ENCODE results near the gene PTCD2.

The PTCD2 gene

GRCh38 chr5:72383726-72384125, 63.6 kb downstream of the PTCD2 start:
- Histone ChIP-seq H3F3A (ENCODE audit: control insufficient read depth, insufficient read depth) (no peaks in the 10 kb centered on the region), H3K36me3 (ENCODE audit: control insufficient read depth, low read length) (no peaks in the 10 kb centered on the region), H3K4me1 (ENCODE audit: control insufficient read depth, low read length) (no peaks in the 10 kb centered on the region), H3K27me3 (ENCODE audit: control insufficient read depth, low read length) (peaks cover 7% of the 10 kb centered on the region), H3K27ac (ENCODE audit: low read depth, low read length) (no peak overlapping the region), H3K79me2 (ENCODE audit: control insufficient read depth, low read length) (no peaks in the 10 kb centered on the region), H3K4me3 (ENCODE audit: low read length) (no peak overlapping the region), H3K9me2 (replicated peaks; ENCODE audit: control insufficient read depth, low read length) (no peaks in the 10 kb centered on the region), H3K9me3 (ENCODE audit: control insufficient read depth, insufficient read depth, low read length) (no peaks in the 10 kb centered on the region), H4K20me1 (ENCODE audit: control insufficient read depth, insufficient read depth, low read depth, low read length) (no peaks in the 10 kb centered on the region), H3K4me2 (ENCODE audit: low read length) (no peak overlapping the region)
- TF ChIP-seq CTCF (IDR thresholded peaks at IDR 0.05; ENCODE audit: low read depth, low read length, poor library complexity, severe bottlenecking) (no peak), EZH2phosphoT487 (IDR thresholded peaks at IDR 0.05; ENCODE audit: borderline replicate concordance, low read length) (no peak)

GRCh38 chr5:72386639-72387038, 66.5 kb downstream of the PTCD2 start:
- Histone ChIP-seq H3K79me2 (ENCODE audit: control insufficient read depth, low read length) (no peaks in the 10 kb centered on the region), H3K27ac (ENCODE audit: low read depth, low read length) (no peak overlapping the region), H4K20me1 (ENCODE audit: control insufficient read depth, insufficient read depth, low read depth, low read length) (no peaks in the 10 kb centered on the region), H3K4me1 (ENCODE audit: control insufficient read depth, low read length) (no peaks in the 10 kb centered on the region), H3K36me3 (ENCODE audit: control insufficient read depth, low read length) (no peaks in the 10 kb centered on the region), H3K27me3 (ENCODE audit: control insufficient read depth, low read length) (peaks cover 14% of the 10 kb centered on the region), H3F3A (ENCODE audit: control insufficient read depth, insufficient read depth) (no peaks in the 10 kb centered on the region), H3K9me2 (replicated peaks; ENCODE audit: control insufficient read depth, low read length) (no peaks in the 10 kb centered on the region), H3K4me2 (ENCODE audit: low read length) (no peak overlapping the region), H3K4me3 (ENCODE audit: low read length) (no peak overlapping the region), H3K9me3 (ENCODE audit: control insufficient read depth, insufficient read depth, low read length) (no peaks in the 10 kb centered on the region)
- TF ChIP-seq CTCF (IDR thresholded peaks at IDR 0.05; ENCODE audit: low read depth, low read length, poor library complexity, severe bottlenecking) (no peak), EZH2phosphoT487 (IDR thresholded peaks at IDR 0.05; ENCODE audit: borderline replicate concordance, low read length) (no peak)

- Histone ChIP-seq H3F3A (ENCODE audit: control insufficient read depth, insufficient read depth) (no peaks in the 10 kb centered on the region), H3K4me2 (ENCODE audit: low read length) (no peak overlapping the region), H4K20me1 (ENCODE audit: control insufficient read depth, insufficient read depth, low read depth, low read length) (no peaks in the 10 kb centered on the region), H3K4me3 (ENCODE audit: low read length) (no peak overlapping the region), H3K27me3 (ENCODE audit: control insufficient read depth, low read length) (peaks cover 27% of the 10 kb centered on the region), H3K9me3 (ENCODE audit: control insufficient read depth, insufficient read depth, low read length) (no peaks in the 10 kb centered on the region), H3K9me2 (replicated peaks; ENCODE audit: control insufficient read depth, low read length) (no peaks in the 10 kb centered on the region), H3K79me2 (ENCODE audit: control insufficient read depth, low read length) (no peaks in the 10 kb centered on the region), H3K4me1 (ENCODE audit: control insufficient read depth, low read length) (no peaks in the 10 kb centered on the region), H3K27ac (ENCODE audit: low read depth, low read length) (no peak overlapping the region), H3K36me3 (ENCODE audit: control insufficient read depth, low read length) (no peaks in the 10 kb centered on the region)
- TF ChIP-seq CTCF (IDR thresholded peaks at IDR 0.05; ENCODE audit: low read depth, low read length, poor library complexity, severe bottlenecking): no peak
- no peak for TF ChIP-seq EZH2phosphoT487 (IDR thresholded peaks at IDR 0.05; ENCODE audit: borderline replicate concordance, low read length)
Observed at GRCh38 chr5:72387985-72388384, 67.8 kb downstream of the PTCD2 start.

- Histone ChIP-seq H3F3A (ENCODE audit: control insufficient read depth, insufficient read depth) (no peaks in the 10 kb centered on the region), H3K27me3 (ENCODE audit: control insufficient read depth, low read length) (peaks cover 33% of the 10 kb centered on the region), H3K9me3 (ENCODE audit: control insufficient read depth, insufficient read depth, low read length) (no peaks in the 10 kb centered on the region), H3K4me2 (ENCODE audit: low read length) (no peak overlapping the region), H3K4me3 (ENCODE audit: low read length) (no peak overlapping the region), H4K20me1 (ENCODE audit: control insufficient read depth, insufficient read depth, low read depth, low read length) (no peaks in the 10 kb centered on the region), H3K27ac (ENCODE audit: low read depth, low read length) (no peak overlapping the region), H3K79me2 (ENCODE audit: control insufficient read depth, low read length) (no peaks in the 10 kb centered on the region), H3K36me3 (ENCODE audit: control insufficient read depth, low read length) (no peaks in the 10 kb centered on the region), H3K9me2 (replicated peaks; ENCODE audit: control insufficient read depth, low read length) (no peaks in the 10 kb centered on the region), H3K4me1 (ENCODE audit: control insufficient read depth, low read length) (no peaks in the 10 kb centered on the region)
- no peak for TF ChIP-seq EZH2phosphoT487 (IDR thresholded peaks at IDR 0.05; ENCODE audit: borderline replicate concordance, low read length)
- TF ChIP-seq CTCF (IDR thresholded peaks at IDR 0.05; ENCODE audit: low read depth, low read length, poor library complexity, severe bottlenecking): no peak
Observed at GRCh38 chr5:72388646-72389045, 68.5 kb downstream of the PTCD2 start.

Measured in DOHH2 (cell line).